ENCODE measurements around the gene RPP25L. TPM values are rescaled to one million over a fixed set of nuclear protein-coding genes. Genes with fewer than 3 reads are reported as not detected.

The RPP25L gene
- total and polyA plus RNA-seq, 10 of the 15 experiments (the other 5 are each of a cell fraction or from before 2014, with no cell fraction given), result 7.7 to 30.2 (median 16.8) TPM

DNA sequence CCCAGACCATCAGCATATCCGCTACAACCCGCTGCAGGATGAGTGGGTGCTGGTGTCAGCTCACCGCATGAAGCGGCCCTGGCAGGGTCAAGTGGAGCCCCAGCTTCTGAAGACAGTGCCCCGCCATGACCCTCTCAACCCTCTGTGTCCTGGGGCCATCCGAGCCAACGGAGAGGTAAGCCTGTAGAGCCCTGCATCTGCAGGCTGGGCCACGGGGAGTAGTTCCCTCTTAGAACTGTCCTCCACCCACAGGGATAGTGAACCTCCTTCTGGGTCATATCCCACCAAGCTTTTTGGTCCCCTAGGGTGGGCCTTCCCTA lies 35.1 kb upstream of the RPP25L start:
- in situ Hi-C loops (cut with MboI) (no loop called here), intact Hi-C loops (cut with micrococcal nuclease; ENCODE audit: unreplicated experiment) (no loop called here)
- 0% methylated on average over 8 of the region's 8 CpGs for WGBS (ENCODE audit: insufficient coverage, insufficient replicate concordance, low lambda C conversion rate, missing lambda C conversion rate)
- H3K4me1 ChIP-seq (ENCODE audit: control insufficient read depth, insufficient read depth, low read length), result peaks cover 14% of the 10 kb centered on the region
- H4K20me1 ChIP-seq (ENCODE audit: control insufficient read depth, insufficient read depth), result no peaks in the 10 kb centered on the region; the same call in 1 of the 2 replicates
- peak overlapping the region; percentile 99 for H3K4me2 ChIP-seq (ENCODE audit: control insufficient read depth, insufficient read depth)
- H3K4me3 ChIP-seq, result peak overlapping the region; percentile 74
- BruUV-seq (replicated peaks), result no TSS peak
- no peak for DNase-seq (ENCODE audit: low read depth, low spot score)
- no peaks in the 10 kb centered on the region for H3K9me3 ChIP-seq (replicated peaks; ENCODE audit: control insufficient read depth, insufficient read depth, low read length)
- peak overlapping the region; percentile 99 for H2AFZ ChIP-seq (ENCODE audit: control insufficient read depth, low read depth, low read length)
- ChIA-PET POLR2A (interaction anchor here (0.5 to 3.4 kb wide), 3 partner anchors 9 to 405 kb away, joined by 4 to 25 read pairs (median 6); partner anchors contain the start of genes DCTN3 and SIGMAR1), RAD21 (ENCODE audit: unreplicated experiment) (interaction anchor here (0.5 to 3.0 kb wide), 3 partner anchors 9 to 38 kb away, joined by 3 to 14 read pairs (median 5); partner anchors contain the start of gene SIGMAR1), SMC1A (ENCODE audit: uncharacterized antibody, unreplicated experiment) (interaction anchor here (0.8 to 1.7 kb wide), 6 partner anchors 9 to 18 kb away, joined by 3 to 11 read pairs (median 3); partner anchors contain the start of gene SIGMAR1), CTCF (interaction anchor here (0.6 to 5.9 kb wide), 9 partner anchors 11 to 435 kb away, joined by 3 to 103 read pairs (median 7); partner anchors contain the start of gene SIGMAR1)
- no peak for FAIRE-seq
- peaks cover 17% of the 10 kb centered on the region for H3K79me2 ChIP-seq (ENCODE audit: control insufficient read depth, insufficient read depth, low read length)
- H3K9ac ChIP-seq (ENCODE audit: control insufficient read depth, insufficient read depth, low read length), result peak overlapping the region; percentile 92
- ATAC-seq, result no peak
- H3K27me3 ChIP-seq (replicated peaks in 1 of 2; ENCODE audit: control insufficient read depth in 2 of 2, insufficient read depth in 2 of 2, low read length in 1 of 2), result no peaks in the 10 kb centered on the region
- peak overlapping the region; percentile 78 for H3K27ac ChIP-seq (ENCODE audit: control insufficient read depth, insufficient read depth)
- H3K36me3 ChIP-seq (ENCODE audit: control insufficient read depth in 2 of 2, insufficient read depth in 2 of 2, low read length in 1 of 2), result peaks cover 2 to 13% of the 10 kb centered on the region in 2 experiments; a peak in 3 of 4 replicates
- TF ChIP-seq RAD51 (IDR thresholded peaks at IDR 0.05) (no peak), ATF2 (IDR thresholded peaks at IDR 0.05; ENCODE audit: low read length) (no peak), GATAD2B (conservative IDR thresholded peaks at IDR 0.05; ENCODE audit: low read depth) (no peak), NR2C2 (IDR thresholded peaks at IDR 0.05; ENCODE audit: borderline replicate concordance, control insufficient read depth, insufficient read length, low read depth) (no peak), STAT1 (conservative IDR thresholded peaks at IDR 0.05) (no peak), EED (IDR thresholded peaks at IDR 0.05; ENCODE audit: low read depth) (no peak), IRF4 (IDR thresholded peaks at IDR 0.05; ENCODE audit: low read depth, low read length) (no peak), PAX5 (IDR thresholded peaks at IDR 0.05; ENCODE audit: borderline replicate concordance, low read depth, low read length) (no peak), SIX5 (IDR thresholded peaks at IDR 0.05; ENCODE audit: low read depth, low read length, severe bottlenecking) (no peak), FOXK2 (IDR thresholded peaks at IDR 0.05) (no peak)
- TF ChIP-seq, protein P1, sequence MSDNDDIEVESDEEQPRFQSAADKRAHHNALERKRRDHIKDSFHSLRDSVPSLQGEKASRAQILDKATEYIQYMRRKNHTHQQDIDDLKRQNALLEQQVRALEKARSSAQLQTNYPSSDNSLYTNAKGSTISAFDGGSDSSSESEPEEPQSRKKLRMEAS (IDR thresholded peaks at IDR 0.05; ENCODE audit: low read depth, low read length), result no peak
- TF ChIP-seq, protein P2, sequence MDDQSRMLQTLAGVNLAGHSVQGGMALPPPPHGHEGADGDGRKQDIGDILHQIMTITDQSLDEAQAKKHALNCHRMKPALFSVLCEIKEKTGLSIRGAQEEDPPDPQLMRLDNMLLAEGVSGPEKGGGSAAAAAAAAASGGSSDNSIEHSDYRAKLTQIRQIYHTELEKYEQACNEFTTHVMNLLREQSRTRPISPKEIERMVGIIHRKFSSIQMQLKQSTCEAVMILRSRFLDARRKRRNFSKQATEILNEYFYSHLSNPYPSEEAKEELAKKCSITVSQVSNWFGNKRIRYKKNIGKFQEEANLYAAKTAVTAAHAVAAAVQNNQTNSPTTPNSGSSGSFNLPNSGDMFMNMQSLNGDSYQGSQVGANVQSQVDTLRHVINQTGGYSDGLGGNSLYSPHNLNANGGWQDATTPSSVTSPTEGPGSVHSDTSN (IDR thresholded peaks at IDR 0.05; ENCODE audit: insufficient replicate concordance, low read depth, low read length), result no peak
- TF ChIP-seq, protein P3, sequence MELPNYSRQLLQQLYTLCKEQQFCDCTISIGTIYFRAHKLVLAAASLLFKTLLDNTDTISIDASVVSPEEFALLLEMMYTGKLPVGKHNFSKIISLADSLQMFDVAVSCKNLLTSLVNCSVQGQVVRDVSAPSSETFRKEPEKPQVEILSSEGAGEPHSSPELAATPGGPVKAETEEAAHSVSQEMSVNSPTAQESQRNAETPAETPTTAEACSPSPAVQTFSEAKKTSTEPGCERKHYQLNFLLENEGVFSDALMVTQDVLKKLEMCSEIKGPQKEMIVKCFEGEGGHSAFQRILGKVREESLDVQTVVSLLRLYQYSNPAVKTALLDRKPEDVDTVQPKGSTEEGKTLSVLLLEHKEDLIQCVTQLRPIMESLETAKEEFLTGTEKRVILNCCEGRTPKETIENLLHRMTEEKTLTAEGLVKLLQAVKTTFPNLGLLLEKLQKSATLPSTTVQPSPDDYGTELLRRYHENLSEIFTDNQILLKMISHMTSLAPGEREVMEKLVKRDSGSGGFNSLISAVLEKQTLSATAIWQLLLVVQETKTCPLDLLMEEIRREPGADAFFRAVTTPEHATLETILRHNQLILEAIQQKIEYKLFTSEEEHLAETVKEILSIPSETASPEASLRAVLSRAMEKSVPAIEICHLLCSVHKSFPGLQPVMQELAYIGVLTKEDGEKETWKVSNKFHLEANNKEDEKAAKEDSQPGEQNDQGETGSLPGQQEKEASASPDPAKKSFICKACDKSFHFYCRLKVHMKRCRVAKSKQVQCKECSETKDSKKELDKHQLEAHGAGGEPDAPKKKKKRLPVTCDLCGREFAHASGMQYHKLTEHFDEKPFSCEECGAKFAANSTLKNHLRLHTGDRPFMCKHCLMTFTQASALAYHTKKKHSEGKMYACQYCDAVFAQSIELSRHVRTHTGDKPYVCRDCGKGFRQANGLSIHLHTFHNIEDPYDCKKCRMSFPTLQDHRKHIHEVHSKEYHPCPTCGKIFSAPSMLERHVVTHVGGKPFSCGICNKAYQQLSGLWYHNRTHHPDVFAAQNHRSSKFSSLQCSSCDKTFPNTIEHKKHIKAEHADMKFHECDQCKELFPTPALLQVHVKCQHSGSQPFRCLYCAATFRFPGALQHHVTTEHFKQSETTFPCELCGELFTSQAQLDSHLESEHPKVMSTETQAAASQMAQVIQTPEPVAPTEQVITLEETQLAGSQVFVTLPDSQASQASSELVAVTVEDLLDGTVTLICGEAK (IDR thresholded peaks at IDR 0.05; ENCODE audit: borderline replicate concordance), result no peak
- TF ChIP-seq, protein P4, sequence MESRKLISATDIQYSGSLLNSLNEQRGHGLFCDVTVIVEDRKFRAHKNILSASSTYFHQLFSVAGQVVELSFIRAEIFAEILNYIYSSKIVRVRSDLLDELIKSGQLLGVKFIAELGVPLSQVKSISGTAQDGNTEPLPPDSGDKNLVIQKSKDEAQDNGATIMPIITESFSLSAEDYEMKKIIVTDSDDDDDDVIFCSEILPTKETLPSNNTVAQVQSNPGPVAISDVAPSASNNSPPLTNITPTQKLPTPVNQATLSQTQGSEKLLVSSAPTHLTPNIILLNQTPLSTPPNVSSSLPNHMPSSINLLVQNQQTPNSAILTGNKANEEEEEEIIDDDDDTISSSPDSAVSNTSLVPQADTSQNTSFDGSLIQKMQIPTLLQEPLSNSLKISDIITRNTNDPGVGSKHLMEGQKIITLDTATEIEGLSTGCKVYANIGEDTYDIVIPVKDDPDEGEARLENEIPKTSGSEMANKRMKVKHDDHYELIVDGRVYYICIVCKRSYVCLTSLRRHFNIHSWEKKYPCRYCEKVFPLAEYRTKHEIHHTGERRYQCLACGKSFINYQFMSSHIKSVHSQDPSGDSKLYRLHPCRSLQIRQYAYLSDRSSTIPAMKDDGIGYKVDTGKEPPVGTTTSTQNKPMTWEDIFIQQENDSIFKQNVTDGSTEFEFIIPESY (IDR thresholded peaks at IDR 0.05), result no peak

All from GM12878 (cell line).